ENCODE results near the gene LAMTOR5.
"Not testable (repeated sequence)": the region's sequence is repeated elsewhere in the genome, so short reads cannot be mapped to it uniquely, and the experiment has no call there.

LAMTOR5 gene

DNA sequence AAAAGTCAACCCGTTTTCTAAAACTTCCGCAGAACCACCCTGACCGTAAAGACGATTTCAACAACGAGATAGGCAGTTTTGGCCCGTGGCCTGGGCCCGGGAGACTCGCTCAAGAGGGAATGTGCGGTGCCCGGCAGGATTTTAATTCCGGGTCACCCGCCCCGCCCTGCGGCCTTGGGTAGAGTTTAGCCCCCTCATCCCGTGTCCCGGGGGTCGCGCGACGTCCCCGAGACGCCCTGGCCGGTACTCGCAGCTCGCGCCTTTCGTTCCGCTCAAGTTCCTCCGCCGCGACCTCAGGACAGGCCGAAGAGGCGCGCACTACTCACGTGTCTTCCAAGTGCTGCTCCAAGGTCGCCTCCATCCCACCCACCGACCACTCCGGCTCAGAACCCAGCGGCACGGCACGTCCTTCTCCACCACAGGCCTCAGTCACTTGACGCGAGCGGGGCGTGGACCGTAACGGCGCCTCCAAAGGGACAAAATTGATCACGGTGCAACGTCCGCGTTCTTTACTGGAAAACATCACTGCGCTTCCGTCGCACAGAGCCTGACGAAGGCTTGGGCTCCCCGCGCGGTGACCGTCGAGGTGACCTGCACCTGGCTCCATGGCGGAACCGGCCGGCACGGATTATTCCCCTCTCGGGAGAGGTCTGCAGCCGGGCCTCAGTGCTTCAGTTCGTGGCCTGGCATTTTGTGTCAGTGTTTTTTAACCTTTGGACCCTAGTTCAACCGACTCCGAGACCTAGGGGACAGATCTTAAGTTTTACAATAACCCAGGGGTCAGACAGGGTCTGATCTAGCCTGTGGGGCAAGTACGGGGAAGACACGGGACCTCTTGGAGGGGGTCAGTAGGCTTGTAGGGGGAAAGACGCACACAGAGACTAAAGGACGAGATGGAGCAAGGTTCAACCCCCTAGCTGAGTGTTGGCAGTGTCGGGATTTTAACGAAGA, at the start of gene LAMTOR5:
Gene LAMTOR5 (minus strand): TSS at position 435 of the 951 bp plus-strand sequence. CDS start 74 bp downstream, at position 361.
- peak; percentile 94 for DNase-seq

DNA sequence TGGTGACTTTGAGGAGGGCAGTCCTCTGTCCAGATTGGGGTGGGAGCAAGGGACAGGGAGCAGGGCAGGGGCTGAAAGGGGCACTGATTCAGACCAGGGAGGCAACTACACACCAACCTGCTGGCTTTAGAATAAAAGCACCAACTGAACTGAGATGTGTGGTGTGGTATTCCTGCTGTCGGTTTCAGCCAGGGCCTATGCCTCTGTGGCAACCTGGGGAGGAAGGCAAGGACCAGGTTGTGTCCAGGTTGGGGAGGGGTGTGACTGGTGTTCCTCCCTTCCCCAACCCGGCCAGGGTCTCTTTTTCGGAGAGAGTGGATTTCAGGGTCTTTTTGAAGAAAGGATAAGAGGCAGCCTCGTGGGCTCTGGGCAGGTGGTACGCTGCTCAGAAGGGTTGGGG, 49.7 kb upstream of the LAMTOR5 start:
- no peak for DNase-seq

- DNase-seq: no peak
These were observed 47.7 kb upstream of the LAMTOR5 start for GRCh38 chr1:110455151-110455550.

DNA sequence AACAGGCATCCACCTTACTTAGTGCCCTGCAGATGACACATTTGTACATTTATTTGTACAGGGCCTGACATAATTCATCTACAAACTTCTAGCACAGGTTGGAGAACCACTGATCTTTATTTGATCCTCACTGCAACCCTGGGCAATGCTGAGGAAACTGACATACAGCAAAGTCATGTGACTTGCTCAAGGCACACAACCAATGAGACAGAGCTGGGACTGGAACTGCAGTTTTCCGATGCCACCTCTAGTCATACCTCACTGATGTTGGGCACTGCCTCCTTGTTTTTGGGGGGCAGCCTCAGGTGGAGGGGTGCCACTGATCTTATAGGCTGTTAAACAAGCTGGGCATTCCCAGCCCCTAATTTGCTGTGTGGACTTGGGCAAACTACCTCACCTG, 46.8 kb upstream of the LAMTOR5 start:
- no peak for DNase-seq

DNA sequence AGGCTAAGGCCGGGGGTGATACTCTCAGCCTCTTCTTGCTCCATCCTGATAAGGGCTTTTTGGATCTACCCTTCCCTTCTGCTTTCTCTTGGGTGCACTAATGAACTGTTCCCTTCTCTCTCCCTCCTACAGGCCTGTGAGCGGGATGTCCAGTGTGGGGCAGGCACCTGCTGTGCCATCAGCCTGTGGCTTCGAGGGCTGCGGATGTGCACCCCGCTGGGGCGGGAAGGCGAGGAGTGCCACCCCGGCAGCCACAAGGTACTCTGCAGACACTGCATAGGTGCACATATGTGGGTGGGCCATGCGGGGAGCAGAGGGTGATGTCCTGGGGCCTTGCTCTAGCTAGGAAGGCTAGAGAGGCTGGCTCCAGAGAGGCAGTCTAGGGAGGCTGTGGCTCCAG, 46.3 kb upstream of the LAMTOR5 start:
- no peak for DNase-seq

GRCh38 chr1:110452330-110452729, 44.8 kb upstream of the LAMTOR5 start:
- DNase-seq: no peak

- DNase-seq: no peak
These were observed 43.4 kb upstream of the LAMTOR5 start, which contains the start of gene PROK1 for GRCh38 chr1:110450929-110451328. PROK1 (plus strand) TSS chr1:110451149; CDS start chr1:110451217, 68 bp downstream.

DNA sequence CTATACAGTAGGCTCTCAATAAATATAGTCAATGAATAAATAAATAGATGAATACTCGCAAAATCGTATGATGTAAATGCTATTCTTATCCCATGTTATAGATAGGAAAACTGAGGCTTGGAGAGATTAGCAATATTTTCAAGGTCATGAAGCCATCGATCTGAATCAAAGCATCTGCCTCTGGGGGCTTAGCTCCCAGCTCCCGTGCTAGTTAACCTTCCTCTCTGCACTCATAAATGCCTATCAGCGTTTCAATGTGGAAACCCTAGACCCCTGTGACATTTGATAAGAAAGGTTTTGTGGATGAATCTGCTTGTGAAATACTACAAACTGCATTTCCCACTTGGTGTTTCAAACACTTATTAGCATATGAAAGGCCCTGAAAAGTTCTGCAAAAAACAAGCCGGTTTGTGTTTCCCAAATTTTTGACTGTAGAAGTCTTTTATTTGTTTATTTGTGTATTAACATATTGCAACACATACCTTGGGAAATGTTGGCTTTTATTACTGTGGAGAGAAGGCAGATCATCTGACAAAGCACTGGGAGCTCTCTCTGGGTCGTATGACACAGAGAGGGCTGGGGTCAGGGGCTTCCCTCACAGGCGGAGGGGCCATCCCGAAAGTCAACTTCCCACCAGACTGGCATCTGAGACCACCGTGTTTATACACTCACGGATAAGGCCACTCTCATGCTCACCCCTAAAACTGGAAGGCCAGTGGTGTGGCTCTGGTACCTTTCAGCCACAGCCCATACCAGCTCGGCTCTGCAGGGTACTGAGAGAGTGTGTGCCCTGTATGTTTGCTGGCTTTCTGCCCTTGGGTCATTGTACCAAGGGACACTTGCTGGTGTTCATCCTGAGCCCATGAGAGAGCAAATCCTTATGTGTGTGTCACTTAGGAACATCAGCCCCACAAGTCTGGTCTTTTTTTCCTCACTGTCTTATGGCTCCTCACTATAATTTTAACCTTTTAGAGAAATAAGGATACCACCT, 42.5 kb upstream of the LAMTOR5 start:
- no peak for DNase-seq

GRCh38 chr1:110444561-110444960, 37.1 kb upstream of the LAMTOR5 start:
- no peak for DNase-seq

DNA sequence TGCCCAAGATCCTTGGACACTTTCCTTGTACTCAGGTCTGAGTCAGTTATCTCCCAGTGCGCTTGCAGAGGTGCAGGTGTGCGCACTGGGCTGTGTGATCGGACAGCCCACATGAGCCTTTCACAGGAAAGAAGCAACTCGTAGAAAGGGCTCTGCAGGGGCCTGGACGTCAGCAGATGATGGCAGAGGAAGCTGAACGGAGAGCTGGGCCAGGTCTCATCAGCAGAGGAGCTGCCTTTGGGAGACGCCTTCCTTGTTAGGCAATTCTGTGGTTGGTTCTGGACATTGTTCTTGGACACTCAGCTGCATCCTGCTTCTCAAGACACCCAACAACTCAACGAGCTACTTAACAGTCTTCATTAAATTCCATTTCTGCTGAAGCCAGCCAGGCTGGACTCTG, 36.0 kb upstream of the LAMTOR5 start:
- DNase-seq: no peak

DNA sequence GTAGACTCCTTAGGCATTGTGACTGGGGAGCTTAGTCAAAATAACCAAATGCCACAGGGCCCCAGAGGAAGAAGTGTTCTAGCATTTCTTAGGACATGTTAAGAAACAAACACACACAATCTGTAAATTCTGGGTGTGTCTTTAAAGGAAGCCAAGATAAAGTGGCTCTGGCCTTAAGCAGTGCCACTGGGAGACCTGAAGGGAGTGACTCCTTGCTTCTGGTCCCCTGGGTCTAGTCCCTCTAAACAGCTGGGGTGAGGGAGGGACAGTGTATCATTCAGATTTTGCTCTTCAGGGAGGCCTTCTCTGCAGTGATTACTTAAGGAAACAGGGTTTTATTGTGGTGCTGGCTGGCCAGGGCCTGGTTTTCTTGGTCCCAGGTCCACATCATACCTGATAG, 34.4 kb upstream of the LAMTOR5 start:
- DNase-seq: no peak

DNA sequence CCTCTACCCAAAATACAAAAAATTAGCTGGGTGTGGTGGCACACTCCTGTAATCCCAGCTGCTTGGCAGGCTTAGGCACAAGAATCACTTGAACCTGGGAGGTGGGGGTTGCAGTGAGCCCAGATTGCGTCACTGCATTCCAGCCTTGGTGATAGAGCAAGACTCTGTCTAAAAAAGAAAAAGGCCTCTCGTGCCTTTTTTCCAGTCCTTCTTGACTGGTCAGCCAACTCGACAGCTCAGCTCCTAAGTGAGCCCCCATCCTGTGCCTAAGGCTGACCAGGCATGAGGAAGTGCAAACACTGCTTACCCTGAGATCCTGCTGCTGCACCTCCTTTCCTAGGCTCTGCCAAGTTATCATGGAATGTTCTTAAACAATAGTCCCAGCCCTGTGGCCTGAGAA, 33.4 kb upstream of the LAMTOR5 start:
- no peak for DNase-seq

DNA sequence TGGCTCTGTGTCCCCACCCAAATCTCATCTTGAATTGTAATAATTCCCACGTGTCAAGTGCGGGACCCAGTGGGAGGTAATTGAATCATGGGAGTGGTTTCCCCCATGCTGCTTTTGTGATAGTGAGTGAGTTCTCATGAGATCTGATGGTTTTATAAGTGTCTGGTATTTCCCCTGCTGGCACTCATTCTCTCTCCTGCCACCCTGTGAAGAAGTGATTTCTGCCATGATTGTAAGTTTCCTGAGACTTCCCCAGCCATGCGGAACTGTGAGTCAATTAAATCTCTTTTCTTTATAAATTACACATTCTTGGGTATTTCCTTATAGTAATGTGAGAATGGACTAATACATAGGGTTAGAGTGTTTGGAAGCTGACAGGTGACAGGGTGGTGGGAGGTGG, 32.4 kb upstream of the LAMTOR5 start:
- not testable (repeated sequence) for DNase-seq

- no peak for DNase-seq
These were observed 31.4 kb upstream of the LAMTOR5 start for GRCh38 chr1:110438893-110439292.

- not testable (repeated sequence) for DNase-seq
These were observed 30.3 kb upstream of the LAMTOR5 start for GRCh38 chr1:110437645-110438299.

DNA sequence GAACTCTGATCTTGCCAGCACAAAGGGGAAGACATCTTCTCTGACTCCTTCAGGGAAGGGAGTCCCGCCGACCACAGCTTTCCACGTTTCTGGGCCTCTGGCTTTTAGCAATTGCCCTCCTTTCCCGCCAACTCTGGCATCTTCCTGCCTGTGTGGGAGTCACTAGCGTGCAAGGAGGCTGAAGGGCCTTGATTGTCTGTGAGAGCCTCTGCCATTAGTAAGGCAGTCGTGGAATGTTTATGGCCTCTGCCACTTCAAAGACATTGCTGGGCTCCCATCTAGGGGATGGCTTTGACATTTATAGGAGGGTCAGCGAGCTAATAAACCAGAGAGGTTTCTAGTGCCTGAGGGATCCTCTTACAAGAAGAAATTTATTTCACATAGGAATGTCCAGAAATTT, 29.1 kb upstream of the LAMTOR5 start:
- DNase-seq: no peak

DNA sequence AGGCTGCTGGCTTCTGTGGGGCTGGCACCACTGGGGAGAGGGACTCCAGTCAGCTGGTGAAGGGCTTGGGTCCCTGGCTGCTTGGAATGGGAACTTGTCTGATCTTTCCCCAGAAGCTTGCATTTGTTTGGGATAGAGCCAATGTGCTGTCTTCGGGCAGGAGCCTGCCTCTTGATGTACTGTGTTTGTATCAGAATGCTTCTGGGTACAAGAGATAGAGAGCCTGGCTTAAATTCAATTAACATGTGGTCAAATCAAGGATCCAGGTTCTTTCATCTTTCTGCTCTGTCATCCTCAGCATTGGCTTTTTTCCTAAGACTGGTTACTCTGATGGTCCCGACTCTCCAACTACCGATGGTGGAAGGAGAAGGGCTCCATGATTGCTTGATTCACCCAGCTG, 27.5 kb upstream of the LAMTOR5 start:
- DNase-seq: no peak

DNA sequence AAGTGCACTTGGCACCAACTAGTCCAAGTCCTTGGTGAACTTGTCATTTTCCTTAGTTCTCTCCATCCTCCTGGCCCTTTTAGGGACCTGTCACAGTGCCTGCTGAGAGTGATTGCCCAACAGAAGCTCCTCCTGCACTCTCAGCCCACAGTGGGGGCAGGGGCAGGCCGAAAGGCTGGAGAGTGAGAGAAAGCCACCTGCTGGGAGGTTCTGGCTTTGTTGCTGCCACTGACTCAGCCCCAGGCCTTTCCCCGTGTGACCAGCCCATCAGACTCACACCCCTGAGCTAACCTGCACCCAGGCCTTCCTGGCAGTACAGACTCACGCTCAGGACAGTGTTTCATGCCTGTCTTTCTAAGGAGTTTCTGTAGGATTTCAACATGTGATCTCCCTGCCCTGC, 26.3 kb upstream of the LAMTOR5 start:
- no peak for DNase-seq

DNA sequence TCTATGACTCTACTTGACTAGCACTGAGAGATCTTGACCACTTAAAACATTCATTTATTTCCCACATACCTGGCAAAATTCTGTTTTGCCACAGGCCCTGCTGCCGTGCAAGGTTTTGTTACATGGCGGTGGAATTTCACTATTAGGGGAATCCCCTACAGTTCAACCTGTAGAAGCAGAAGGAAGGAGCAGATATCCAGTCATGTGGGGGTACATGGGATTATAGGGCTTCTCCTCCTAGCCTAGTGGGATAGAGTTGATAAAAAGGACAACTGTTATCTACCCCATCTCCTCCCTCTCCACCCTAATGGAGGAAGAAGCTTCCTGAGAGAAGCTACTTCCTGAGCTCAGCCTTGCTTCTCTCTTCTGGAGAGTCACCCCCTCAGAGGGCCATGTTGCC, 25.7 kb upstream of the LAMTOR5 start:
- no peak for DNase-seq

DNA sequence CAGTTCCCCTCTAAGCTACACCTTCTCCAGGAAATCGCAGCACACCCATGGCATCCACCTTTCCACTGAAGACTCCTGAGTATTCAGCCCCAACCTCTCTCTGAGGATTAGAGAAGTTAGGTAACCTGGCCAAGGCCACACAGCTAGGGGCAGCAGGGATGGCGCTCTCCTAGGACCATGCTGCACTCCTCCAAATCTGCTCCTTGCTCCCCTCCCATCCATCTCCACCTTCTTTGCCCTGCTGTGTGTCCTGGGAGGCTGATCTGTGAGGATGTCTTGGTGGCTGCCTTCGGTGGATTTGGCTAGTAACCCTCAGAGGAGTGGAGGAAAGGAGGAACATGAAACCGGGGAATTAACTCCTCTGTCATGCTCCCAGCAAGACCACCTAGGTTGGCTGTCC, 23.4 kb upstream of the LAMTOR5 start:
- no peak for DNase-seq

DNA sequence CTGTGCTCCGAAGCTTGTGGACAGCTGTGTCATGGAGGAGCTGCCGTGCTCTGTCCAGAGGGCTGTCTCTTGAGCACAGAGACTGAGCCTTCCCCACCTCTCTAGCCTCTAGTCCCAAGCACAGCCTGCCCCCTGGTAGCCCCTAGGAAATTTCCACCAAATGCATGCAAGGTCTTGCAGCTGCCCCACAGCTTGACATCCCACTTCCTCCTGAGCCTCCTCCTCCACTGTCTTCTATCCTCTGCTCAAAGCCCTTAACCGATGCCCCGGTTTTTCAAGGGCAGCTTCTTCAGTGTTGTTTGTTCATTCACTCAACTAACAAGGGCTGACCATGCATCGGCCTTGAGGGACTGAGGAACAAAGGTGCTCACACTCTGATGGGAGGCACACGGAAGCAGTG, 22.9 kb upstream of the LAMTOR5 start:
- no peak for DNase-seq

DNA sequence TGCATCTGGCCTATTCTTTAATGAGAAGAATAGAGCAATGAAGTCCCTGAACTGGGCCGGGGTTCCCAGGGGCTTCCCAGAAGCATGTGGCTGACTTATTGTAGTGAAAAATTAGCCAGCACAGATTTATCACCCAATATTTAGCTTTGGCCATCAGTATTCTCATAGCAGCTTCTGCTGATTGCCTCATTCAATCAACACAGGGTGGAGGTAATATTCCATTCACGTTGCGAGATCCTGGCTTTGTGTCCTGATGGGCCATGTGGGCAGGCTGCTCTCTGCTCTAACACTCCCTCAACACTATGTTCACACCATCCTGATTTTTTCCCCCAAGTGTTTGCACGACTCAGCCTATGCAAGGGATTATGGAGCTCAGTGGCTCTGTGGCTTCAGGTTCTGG, 21.5 kb upstream of the LAMTOR5 start:
- no peak for DNase-seq

GRCh38 chr1:110426854-110427253, 19.4 kb upstream of the LAMTOR5 start:
- no peak for DNase-seq
